H1 (cell line): ENCODE data around the gene TNNI3. TPM values are rescaled to one million over a fixed set of nuclear protein-coding genes. Genes with fewer than 3 reads are reported as not detected.

Experiments
- CTCF ChIA-PET: fragments of 300-600 bp; sonication (Branson Sonifier 250); formaldehyde crosslinking; loops from one replicate; lab custom pipeline; 2021; ENCODE audit not compliant: partially characterized antibody; lab: Charles Lee
- POLR2A ChIA-PET: fragments of 300-600 bp; sonication (Branson Sonifier 250); formaldehyde crosslinking; loops from one replicate; lab custom pipeline; 2021; ENCODE audit warnings: inconsistent platforms; ENCODE audit not compliant: partially characterized antibody; lab: Charles Lee
- DNase-seq, 2 experiments: peaks; one replicate each; pipeline versions ENCODE4 v3.0.0 to v3.0.0-alpha.2; 2010 to 2022; ENCODE audit warnings: low spot score in 2 of 2, low read depth in 1 of 2, mixed read lengths in 1 of 2
- FAIRE-seq: peaks from 2 replicates; lab custom pipeline; 2011; peaks lifted over from hg19 to GRCh38; lab: Jason Lieb, UNC
- H2AFZ ChIP-seq: 2 replicates; pipeline ENCODE4 v1.8.1; 2012; ENCODE audit warnings: low read length, inconsistent platforms
- H2AK5ac ChIP-seq: 2 replicates; pipeline ENCODE4 v1.6.1; 2013; ENCODE audit warnings: low read depth, low read length
- H2BK120ac ChIP-seq: replicated peaks from 2 replicates; pipeline ENCODE3; 2013; ENCODE audit warnings: low read depth, low read length, inconsistent platforms
- H2BK12ac ChIP-seq: 2 replicates; pipeline ENCODE4 v1.6.1; 2013; ENCODE audit warnings: low read depth, low read length
- H2BK15ac ChIP-seq: 2 replicates; pipeline ENCODE4 v1.6.1; 2013; ENCODE audit warnings: low read length
- H2BK20ac ChIP-seq: 2 replicates; pipeline ENCODE4 v1.6.1; 2013; ENCODE audit warnings: low read length
- H2BK5ac ChIP-seq: 2 replicates; pipeline ENCODE4 v1.6.1; 2013; ENCODE audit warnings: low read depth, low read length
- H3K14ac ChIP-seq: 2 replicates; pipeline ENCODE4 v1.6.1; 2013; ENCODE audit warnings: inconsistent platforms; ENCODE audit not compliant: insufficient read length
- H3K18ac ChIP-seq: 2 replicates; pipeline ENCODE4 v1.6.1; 2013; ENCODE audit warnings: low read length; ENCODE audit errors: extremely low read depth
- H3K23ac ChIP-seq: 2 replicates; pipeline ENCODE4 v1.6.1; 2013; ENCODE audit warnings: inconsistent platforms; ENCODE audit not compliant: insufficient read length
- H3K23me2 ChIP-seq: 2 replicates; pipeline ENCODE4 v1.6.1; 2013; ENCODE audit warnings: low read depth, low read length
- H3K27ac ChIP-seq: 2 replicates; pipeline ENCODE4 v1.6.1; 2011; ENCODE audit warnings: low read depth, low read length, inconsistent platforms
- H3K27me3 ChIP-seq, 4 experiments: replicated peaks in 1 of 4; 1 replicate in 1 of 4; 2 replicates in 3 of 4; pipeline versions ENCODE4 v1.6.1 to v1.8.1; 2011 to 2013; ENCODE audit warnings: low read length in 3 of 4, mild to moderate bottlenecking in 3 of 4, inconsistent platforms in 2 of 4, mixed read lengths in 2 of 4, moderate library complexity in 1 of 4; ENCODE audit not compliant: control insufficient read depth in 3 of 4, insufficient read depth in 3 of 4; ENCODE audit errors: extremely low read depth in 1 of 4
- H3K36me3 ChIP-seq, 4 experiments: 2 replicates each; pipeline versions ENCODE4 v1.6.1 to v1.8.1; 2011 to 2013; ENCODE audit warnings: mild to moderate bottlenecking in 4 of 4, low read length in 3 of 4, moderate library complexity in 2 of 4, control low read depth in 1 of 4, inconsistent platforms in 1 of 4; ENCODE audit not compliant: insufficient read depth in 4 of 4, control insufficient read depth in 2 of 4
- H3K4ac ChIP-seq: replicated peaks from 2 replicates; pipeline ENCODE3; 2013; ENCODE audit warnings: low read length, low read depth, mixed read lengths, inconsistent platforms; ENCODE audit not compliant: insufficient read length
- H3K4me1 ChIP-seq, 4 experiments: replicated peaks in 1 of 4; 1 replicate in 1 of 4; 2 replicates in 3 of 4; pipeline versions ENCODE4 v1.6.1 to v1.8.1; 2011 to 2013; ENCODE audit warnings: low read length in 3 of 4, inconsistent platforms in 2 of 4, mixed read lengths in 1 of 4; ENCODE audit not compliant: insufficient read depth in 4 of 4, control insufficient read depth in 3 of 4
- H3K4me2 ChIP-seq, 2 experiments: 2 replicates each; pipeline versions ENCODE4 v1.6.1 to v1.8.1; 2011 to 2013; ENCODE audit warnings: low read depth in 2 of 2, low read length in 2 of 2, control low read depth in 1 of 2, inconsistent platforms in 1 of 2, mild to moderate bottlenecking in 1 of 2; ENCODE audit not compliant: insufficient read depth in 1 of 2
- H3K4me3 ChIP-seq, 4 experiments: fragments of 200-600, 300-600 bp in 1 of 4; sonication (generic), shearing (Covaris generic), sonication (Bioruptor Twin) in 1 of 4; 2 replicates each; pipeline versions ENCODE4 v1.5.1 to v1.8.1; 2011 to 2016; ENCODE audit warnings: low read length in 4 of 4, low read depth in 3 of 4, control low read depth in 2 of 4, inconsistent platforms in 2 of 4, mild to moderate bottlenecking in 2 of 4, mixed read lengths in 1 of 4, moderate library complexity in 1 of 4; ENCODE audit not compliant: insufficient read depth in 2 of 4; ENCODE audit errors: extremely low read depth in 1 of 4
- H3K56ac ChIP-seq: replicated peaks from 2 replicates; pipeline ENCODE3; 2013; ENCODE audit warnings: low read depth, mild to moderate bottlenecking, mixed read lengths, low read length, inconsistent platforms; ENCODE audit not compliant: insufficient read length
- H3K79me1 ChIP-seq: 2 replicates; pipeline ENCODE4 v1.6.1; 2013; ENCODE audit warnings: low read depth, low read length, control low read depth
- H3K79me2 ChIP-seq, 2 experiments: 2 replicates each; pipeline versions ENCODE4 v1.6.1 to v1.8.1; 2012 to 2013; ENCODE audit warnings: low read length in 2 of 2, mild to moderate bottlenecking in 2 of 2, inconsistent platforms in 1 of 2; ENCODE audit not compliant: insufficient read depth in 2 of 2, control insufficient read depth in 1 of 2
- H3K9ac ChIP-seq, 4 experiments: replicated peaks in 1 of 4; 1 replicate in 1 of 4; 2 replicates in 3 of 4; pipeline versions ENCODE4 v1.6.1 to v1.8.1; 2011 to 2013; ENCODE audit warnings: low read depth in 3 of 4, low read length in 3 of 4, control low read depth in 2 of 4, mild to moderate bottlenecking in 2 of 4, moderate library complexity in 2 of 4, inconsistent platforms in 1 of 4; ENCODE audit errors: extremely low read depth in 1 of 4
- H3K9me3 ChIP-seq, 2 experiments: 2 replicates each; pipeline versions ENCODE4 v1.6.1 to v1.8.1; 2012 to 2013; ENCODE audit warnings: mild to moderate bottlenecking in 2 of 2, moderate library complexity in 2 of 2, control low read depth in 1 of 2, inconsistent platforms in 1 of 2, low read depth in 1 of 2, low read length in 1 of 2, mixed read lengths in 1 of 2; ENCODE audit not compliant: insufficient read depth in 2 of 2
- H4K20me1 ChIP-seq, 2 experiments: replicated peaks in 1 of 2; 2 replicates each; pipeline versions ENCODE3 to v1.8.1; 2011 to 2013; ENCODE audit warnings: inconsistent platforms in 2 of 2, low read length in 2 of 2, mild to moderate bottlenecking in 1 of 2; ENCODE audit not compliant: insufficient read depth in 2 of 2, control insufficient read depth in 1 of 2
- H4K5ac ChIP-seq: 2 replicates; pipeline ENCODE4 v1.6.1; 2013; ENCODE audit warnings: low read length, low read depth, mixed read lengths, inconsistent platforms; ENCODE audit not compliant: insufficient read length
- H4K8ac ChIP-seq: 2 replicates; pipeline ENCODE4 v1.8.0; 2013; ENCODE audit warnings: mild to moderate bottlenecking, moderate library complexity, low read length, inconsistent platforms; ENCODE audit not compliant: insufficient read depth; ENCODE audit errors: extremely low read depth
- H4K91ac ChIP-seq: replicated peaks from 2 replicates; pipeline ENCODE3; 2013; ENCODE audit warnings: low read length, mixed read lengths, inconsistent platforms; ENCODE audit not compliant: insufficient read length
- EGR1 ChIP-seq: IDR thresholded peaks from 2 replicates; pipeline ENCODE4 v1.6.1; 2011; ENCODE audit warnings: low read depth, low read length, borderline replicate concordance
- RNF2 ChIP-seq: fragments of 200-900, 300-1000 bp; sonication (generic); IDR thresholded peaks from 2 replicates; pipeline ENCODE4 v1.7.1; 2016; ENCODE audit warnings: borderline replicate concordance, low read depth, mild to moderate bottlenecking, antibody characterized with exemption, low read length; ENCODE audit not compliant: poor library complexity, severe bottlenecking; ENCODE audit errors: missing control alignments
- SIN3A ChIP-seq, 2 experiments: IDR thresholded peaks in 1 of 2; conservative IDR thresholded peaks in 1 of 2; 2 replicates each; pipeline ENCODE4 v1.6.1; 2011 to 2012; ENCODE audit warnings: low read length in 2 of 2, improper control_type of control experiment in 1 of 2, low read depth in 1 of 2, mild to moderate bottlenecking in 1 of 2
- WGBS, 2 experiments: shearing (Covaris generic) in 1 of 2; methylation state at CpG; one replicate each; pipeline versions ENCODE4 v1.1.6 to v1.1.7; 2013 to 2015; ENCODE audit warnings: low lambda C conversion rate in 2 of 2, mixed read lengths in 2 of 2, inconsistent platforms in 1 of 2, low coverage in 1 of 2, missing lambda C conversion rate in 1 of 2; ENCODE audit not compliant: insufficient replicate concordance in 2 of 2, insufficient coverage in 1 of 2, insufficient read length in 1 of 2; ENCODE audit errors: extremely low coverage in 1 of 2, missing lambda C conversion rate in 1 of 2; 5-methylcytosine and 5-hydroxymethylcytosine counted together
- polyA plus RNA-seq, 7 experiments: library from polyadenylated mRNA; depleted of rRNA in 3 of 7; stranded (reverse) in 5 of 7; unstranded in 2 of 7; fragments of >200 nt in 5 of 7; fragments of 200-250 nt in 2 of 7; gene quantifications; 1 replicate in 5 of 7; 2 replicates in 1 of 7; 4 replicates in 1 of 7; pipeline versions ENCODE4 v1.2.1 to v1.2.3, GENCODE V29; 2011 to 2013; ENCODE audit warnings: missing spikeins in 2 of 7, mixed read lengths in 2 of 7
- total RNA-seq: library from RNA; stranded (reverse); fragmentation: NEBNext Ultra II Directional; extraction: Animal tissue kit (Norgen Biotek cat#: 25700); gene quantifications from 2 replicates; pipeline ENCODE4 v1.2.1, GENCODE V29; 2021
- TF ChIP-seq, protein P1 (sequence below): IDR thresholded peaks from 2 replicates; pipeline ENCODE4 v1.6.1; 2012; ENCODE audit warnings: low read length, inconsistent platforms
- TF ChIP-seq, protein P2 (sequence below): IDR thresholded peaks from 2 replicates; pipeline ENCODE4 v1.6.1; 2011; ENCODE audit warnings: low read length, improper control_type of control experiment
- TF ChIP-seq, protein P3 (sequence below): IDR thresholded peaks from 2 replicates; pipeline ENCODE4 v1.6.1; 2012; ENCODE audit warnings: inconsistent platforms

TNNI3 gene
- total and polyA plus RNA-seq, 2 of the 8 experiments (the other 6 are each of a cell fraction or from before 2014, with no cell fraction given): 16.9 to 56.0 TPM

DNA sequence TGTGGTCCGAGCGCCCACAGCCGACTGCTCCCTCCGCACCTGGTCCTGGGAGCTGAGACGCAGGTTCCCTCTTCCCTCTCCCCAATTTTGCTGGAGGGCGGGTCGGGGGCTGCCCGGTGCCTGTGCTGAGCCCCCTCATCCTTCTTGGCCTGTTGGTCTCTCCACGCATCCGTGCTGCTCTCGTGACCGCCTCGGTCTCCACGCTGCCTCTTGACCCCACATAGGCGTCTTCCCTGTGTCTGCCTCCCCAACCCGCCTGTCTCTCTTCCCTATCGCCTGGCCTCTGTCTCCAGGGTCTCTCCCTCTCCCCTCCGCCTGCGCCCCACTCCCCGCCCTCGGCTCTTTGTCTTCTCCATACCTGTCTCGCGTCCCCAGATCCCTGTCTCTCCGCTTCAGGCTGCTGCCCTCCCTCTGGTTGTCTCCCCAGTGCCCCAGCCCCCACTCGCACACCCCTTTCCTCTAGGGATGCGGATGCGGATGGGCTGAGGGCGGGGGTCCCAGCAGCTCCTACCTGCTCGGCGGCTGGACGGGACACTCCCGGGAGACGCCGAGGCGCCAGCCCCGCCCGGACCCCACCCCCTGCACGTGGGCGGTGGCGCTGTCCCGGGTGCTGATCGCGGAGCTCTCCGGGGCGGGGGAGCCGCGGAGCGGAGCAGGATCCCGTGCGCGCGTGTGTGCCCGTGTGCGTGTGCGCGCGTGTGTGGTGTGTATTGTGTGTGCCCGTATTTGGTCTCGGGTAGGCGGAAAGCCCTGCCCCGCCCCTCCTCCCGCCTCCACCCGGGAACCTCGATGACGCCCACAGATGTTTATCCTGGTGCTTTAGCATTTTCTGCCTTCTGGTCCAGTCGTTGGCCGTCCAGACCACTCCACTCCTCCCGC is 22.3 kb upstream of the TNNI3 start, which contains the start of gene SYT5:
Gene SYT5 (minus strand): TSS at position 684 of the 879 bp plus-strand sequence. CDS start 1,248 bp downstream, outside the sequence.
- FAIRE-seq: no peak
- peaks cover 12% of the 10 kb centered on the region; the same call in 1 of the 2 replicates for H3K23me2 ChIP-seq
- ChIA-PET POLR2A (interaction anchor here (0.8 to 3.0 kb wide), 6 partner anchors 19 to 228 kb away, joined by 3 to 13 read pairs (median 5); partner anchors contain the start of gene UBE2S), CTCF (interaction anchor here (0.6 to 2.5 kb wide), 7 partner anchors 12 to 477 kb away, joined by 3 to 9 read pairs (median 3); partner anchors contain the start of gene DNAAF3)
- H3K9me3 ChIP-seq: no peaks in the 10 kb centered on the region
- no peak within 1 kb of the TSS for H3K23ac ChIP-seq
- no peak within 1 kb of the TSS for H4K91ac ChIP-seq
- no peak within 1 kb of the TSS; the same call in 1 of the 2 replicates for H2BK5ac ChIP-seq
- peaks cover 2 to 46% (median 31%) of the 10 kb centered on the region in 4 experiments; a peak in 6 of 7 replicates for H3K27me3 ChIP-seq
- H3K79me2 ChIP-seq: no peaks in the 10 kb centered on the region
- no peak within 1 kb of the TSS for H3K14ac ChIP-seq
- no peak within 1 kb of the TSS for H2BK20ac ChIP-seq
- peaks cover 0 to 17% (median 11%) of the 10 kb centered on the region in 4 experiments; a peak in 6 of 7 replicates for H3K4me1 ChIP-seq
- H3K9ac ChIP-seq: no peak within 1 kb of the TSS; a peak in 2 of 7 replicates
- WGBS, 2 experiments: 14% methylated on average over 27 of the region's 68 CpGs; no CpG with 5 or more reads in 1 of the 2 experiments
- no peak within 1 kb of the TSS for H4K8ac ChIP-seq
- H2AK5ac ChIP-seq: no peak within 1 kb of the TSS
- no peaks in the 10 kb centered on the region for H3K36me3 ChIP-seq
- no peak within 1 kb of the TSS for H2BK120ac ChIP-seq
- 0 out of 2 replicates have a peak within 1 kb of the TSS, but pooled peaks have one; percentile 68 for H2BK12ac ChIP-seq
- no peaks in the 10 kb centered on the region for H3K79me1 ChIP-seq
- no peak within 1 kb of the TSS for H3K18ac ChIP-seq
- DNase-seq: peak in 1 of 2 experiments; percentile 90
- peak within 1 kb of the TSS; percentile 64 to 98 for H3K4me2 ChIP-seq
- peaks cover 0 to 7% of the 10 kb centered on the region in 2 experiments for H4K20me1 ChIP-seq
- no peak within 1 kb of the TSS for H2AFZ ChIP-seq
- H3K27ac ChIP-seq: 0 out of 2 replicates have a peak within 1 kb of the TSS, but pooled peaks have one; percentile 25
- no peak within 1 kb of the TSS for H4K5ac ChIP-seq
- no peak within 1 kb of the TSS for H2BK15ac ChIP-seq
- H3K4ac ChIP-seq: no peak within 1 kb of the TSS
- H3K4me3 ChIP-seq: peak within 1 kb of the TSS; percentile 39 to 73 (median 72)
- no peak within 1 kb of the TSS for H3K56ac ChIP-seq
- TF ChIP-seq, protein P1, sequence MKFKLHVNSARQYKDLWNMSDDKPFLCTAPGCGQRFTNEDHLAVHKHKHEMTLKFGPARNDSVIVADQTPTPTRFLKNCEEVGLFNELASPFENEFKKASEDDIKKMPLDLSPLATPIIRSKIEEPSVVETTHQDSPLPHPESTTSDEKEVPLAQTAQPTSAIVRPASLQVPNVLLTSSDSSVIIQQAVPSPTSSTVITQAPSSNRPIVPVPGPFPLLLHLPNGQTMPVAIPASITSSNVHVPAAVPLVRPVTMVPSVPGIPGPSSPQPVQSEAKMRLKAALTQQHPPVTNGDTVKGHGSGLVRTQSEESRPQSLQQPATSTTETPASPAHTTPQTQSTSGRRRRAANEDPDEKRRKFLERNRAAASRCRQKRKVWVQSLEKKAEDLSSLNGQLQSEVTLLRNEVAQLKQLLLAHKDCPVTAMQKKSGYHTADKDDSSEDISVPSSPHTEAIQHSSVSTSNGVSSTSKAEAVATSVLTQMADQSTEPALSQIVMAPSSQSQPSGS: no peak
- TF ChIP-seq RNF2 (peak; percentile 14), EGR1 (peak; percentile 98), SIN3A (conservative IDR thresholded peaks at IDR 0.05 in 1 of 2, IDR thresholded peaks at IDR 0.05 in 1 of 2; ENCODE audit: low read depth in 1 of 2, low read length in 2 of 2) (peak; percentile 99)
- TF ChIP-seq, protein P2, sequence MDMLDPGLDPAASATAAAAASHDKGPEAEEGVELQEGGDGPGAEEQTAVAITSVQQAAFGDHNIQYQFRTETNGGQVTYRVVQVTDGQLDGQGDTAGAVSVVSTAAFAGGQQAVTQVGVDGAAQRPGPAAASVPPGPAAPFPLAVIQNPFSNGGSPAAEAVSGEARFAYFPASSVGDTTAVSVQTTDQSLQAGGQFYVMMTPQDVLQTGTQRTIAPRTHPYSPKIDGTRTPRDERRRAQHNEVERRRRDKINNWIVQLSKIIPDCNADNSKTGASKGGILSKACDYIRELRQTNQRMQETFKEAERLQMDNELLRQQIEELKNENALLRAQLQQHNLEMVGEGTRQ: peak; percentile 65
- TF ChIP-seq, protein P3, sequence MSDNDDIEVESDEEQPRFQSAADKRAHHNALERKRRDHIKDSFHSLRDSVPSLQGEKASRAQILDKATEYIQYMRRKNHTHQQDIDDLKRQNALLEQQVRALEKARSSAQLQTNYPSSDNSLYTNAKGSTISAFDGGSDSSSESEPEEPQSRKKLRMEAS: peak; percentile 99
